Caco-2 (cell line): Measurements from ENCODE around the gene SHLD3. TPM values are rescaled to one million over a fixed set of nuclear protein-coding genes. Genes with fewer than 3 reads are reported as not detected.

ENCODE experiments used
- Bru-seq: library from RNA; stranded (reverse); fragments of 400-500 nt; gene quantifications from one replicate; lab custom pipeline; 2021; lab: Mats Ljungman, UMichigan
- BruChase-seq, 2 experiments: library from RNA; stranded (reverse); fragments of 400-500 nt; gene quantifications; one replicate each; lab custom pipeline; 2021; lab: Mats Ljungman, UMichigan
- BruUV-seq: library from RNA; stranded (reverse); fragments of 400-500 nt; replicated peaks from 2 replicates; lab custom pipeline; 2021; lab: Mats Ljungman, UMichigan
- CTCF ChIA-PET: fragments of 300-600 bp; sonication (Branson Sonifier 250); formaldehyde crosslinking; loops from one replicate; lab custom pipeline; 2022; ENCODE audit warnings: antibody characterized with exemption; lab: Charles Lee
- POLR2A ChIA-PET: fragments of 300-600 bp; sonication (Branson Sonifier 250); formaldehyde crosslinking; loops from one replicate; lab custom pipeline; 2022; ENCODE audit warnings: antibody characterized with exemption; lab: Charles Lee
- DNase-seq, 2 experiments: peaks; one replicate each; pipeline versions ENCODE4 v3.0.0 to v3.0.0-alpha.2; 2020 to 2022
- H3K27me3 ChIP-seq: replicated peaks from 2 replicates; pipeline ENCODE4 v1.6.0; 2011; ENCODE audit warnings: low read length; ENCODE audit not compliant: control insufficient read depth, insufficient read depth
- H3K36me3 ChIP-seq: 2 replicates; pipeline ENCODE4 v1.5.1; 2011; ENCODE audit warnings: low read length; ENCODE audit not compliant: control insufficient read depth, insufficient read depth
- H3K4me1 ChIP-seq: fragments of 250-450 bp; sonication (Bioruptor Pico); 2 replicates; pipeline ENCODE4 v1.5.1; 2020; ENCODE audit warnings: mild to moderate bottlenecking
- H3K4me3 ChIP-seq: 2 replicates; pipeline ENCODE4 v1.5.1; 2011; ENCODE audit warnings: low read depth, mild to moderate bottlenecking, control low read depth, low read length
- H3K9me3 ChIP-seq: fragments of 250-450 bp; sonication (Bioruptor Pico); 2 replicates; pipeline ENCODE4 v1.5.1; 2020; ENCODE audit warnings: mild to moderate bottlenecking, moderate library complexity
- H3K27ac Mint-ChIP-seq: one replicate; pipeline ENCODE4 v1.8.0; 2022; ENCODE audit warnings: mixed read lengths; ENCODE audit not compliant: unreplicated experiment
- H3K27me3 Mint-ChIP-seq: one replicate; pipeline ENCODE4 v1.8.0; 2022; ENCODE audit warnings: mixed read lengths; ENCODE audit not compliant: insufficient read depth, unreplicated experiment
- H3K36me3 Mint-ChIP-seq: one replicate; pipeline ENCODE4 v1.8.0; 2022; ENCODE audit warnings: mild to moderate bottlenecking, mixed read lengths; ENCODE audit not compliant: insufficient read depth, unreplicated experiment
- H3K4me1 Mint-ChIP-seq: one replicate; pipeline ENCODE4 v1.8.0; 2022; ENCODE audit warnings: low read depth, mixed read lengths; ENCODE audit not compliant: unreplicated experiment
- H3K4me3 Mint-ChIP-seq: one replicate; pipeline ENCODE4 v1.8.0; 2022; ENCODE audit warnings: mild to moderate bottlenecking, moderate library complexity, mixed read lengths; ENCODE audit not compliant: unreplicated experiment
- H3K9me3 Mint-ChIP-seq: one replicate; pipeline ENCODE4 v1.8.0; 2022; ENCODE audit warnings: mixed read lengths; ENCODE audit not compliant: unreplicated experiment
- CTCF ChIP-seq, 2 experiments: fragments of 200-600 bp in 1 of 2; IDR thresholded peaks; 1 replicate in 1 of 2; 2 replicates in 1 of 2; pipeline versions ENCODE4 v1.5.1 to v1.8.0; 2011 to 2022; ENCODE audit warnings: antibody characterized with exemption in 1 of 2, control low read depth in 1 of 2, inconsistent platforms in 1 of 2, low read depth in 1 of 2, low read length in 1 of 2, mild to moderate bottlenecking in 1 of 2, moderate library complexity in 1 of 2; ENCODE audit not compliant: insufficient read depth in 1 of 2, severe bottlenecking in 1 of 2, unreplicated experiment in 1 of 2
- intact Hi-C: fragments of 100-400 bp; cut with micrococcal nuclease; formaldehyde crosslinking; loops from one replicate; pipeline ENCODE4 v1.10.0; 2022; ENCODE audit not compliant: unreplicated experiment
- long read RNA-seq: library from polyadenylated mRNA; stranded (forward); transcript quantifications from one replicate; pipeline ENCODE4 v2.0.0, GENCODE V29; 2022
- total RNA-seq: library from RNA; stranded (reverse); gene quantifications from 2 replicates; pipeline ENCODE4 v1.2.3, GENCODE V29; 2022

SHLD3 gene, protein sequence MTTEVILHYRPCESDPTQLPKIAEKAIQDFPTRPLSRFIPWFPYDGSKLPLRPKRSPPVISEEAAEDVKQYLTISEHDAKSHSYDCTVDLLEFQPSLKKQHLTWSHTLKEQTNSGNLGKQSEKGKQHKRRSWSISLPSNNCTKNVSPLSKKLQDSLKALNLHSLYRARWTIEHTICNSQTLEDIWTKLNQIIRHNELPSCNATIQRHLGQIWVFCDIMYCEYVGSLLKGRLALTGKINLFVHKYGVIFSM
- total RNA-seq: 4.3 and 4.7 TPM in 2 replicates
- Bru-seq, nascent RNA: percentile 89 among the genes with signal in this experiment
- BruChase-seq, experiment 1, labeled RNA remaining after a 2-hour chase: percentile 95 among the genes with signal in this experiment
- percentile 73 among the genes with signal in this experiment for BruChase-seq, experiment 2, labeled RNA remaining after a 6-hour chase
- long read RNA-seq, transcript SHLD3-201 (2 exons, 1,766 nt): major isoform, 5 of 7 reads
- long read RNA-seq, partial matches to known transcripts: 0 of 7 reads
- long read RNA-seq, other reads (novel, unspliced or antisense): 2 of 7 reads

DNA sequence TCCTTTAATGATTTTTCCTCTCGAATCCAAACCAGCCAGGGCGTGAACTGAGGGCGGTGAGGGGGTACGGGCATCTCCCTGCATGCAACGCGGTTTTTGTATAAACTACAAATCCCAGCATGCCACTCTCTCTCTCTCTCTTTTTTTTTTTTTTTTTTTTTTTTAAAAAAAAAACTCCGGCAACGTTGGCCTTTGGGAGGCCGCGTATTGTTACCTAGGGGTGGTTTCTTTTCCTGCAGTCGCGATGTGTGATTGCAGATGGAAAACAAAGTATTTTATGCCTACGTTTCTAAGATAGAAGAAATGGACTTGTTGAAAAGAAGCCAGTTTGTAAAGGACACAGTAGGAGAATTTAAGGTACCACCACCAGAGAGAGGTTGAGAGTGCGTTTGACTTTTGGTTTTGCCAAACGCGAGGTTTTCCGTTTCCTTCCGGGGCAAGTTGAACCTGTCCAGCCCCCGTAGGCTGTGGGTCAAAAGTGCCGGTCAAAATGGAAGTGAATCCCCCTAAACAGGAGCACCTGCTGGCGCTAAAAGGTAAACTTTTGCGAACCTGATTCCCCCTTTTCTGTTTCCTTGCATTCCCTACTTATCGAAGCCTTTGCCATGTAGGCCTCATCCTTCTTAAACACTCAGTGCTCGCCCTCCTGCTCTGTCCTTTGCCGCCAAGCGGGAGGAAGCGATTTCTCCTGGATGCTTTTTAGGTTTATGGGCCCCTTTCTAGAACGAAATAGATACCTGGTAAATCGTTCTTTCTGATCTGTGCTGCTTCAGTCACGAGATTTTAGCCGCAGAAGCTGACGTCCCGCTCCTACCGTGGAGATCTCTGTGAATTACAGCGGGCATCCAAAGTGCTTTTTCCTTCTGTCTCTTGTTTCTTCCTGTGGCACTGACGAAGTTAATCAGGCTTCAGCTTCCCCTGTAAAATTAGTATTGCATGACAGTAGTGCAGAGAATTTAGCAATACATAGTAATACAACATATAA lies at the start of gene SHLD3, which contains the start of gene TRAPPC13:
TSS of gene SHLD3 (plus strand) at position 457 of the 985 bp plus-strand sequence. CDS start 4,561 bp downstream, outside the sequence.
TSS of gene TRAPPC13 (plus strand) at position 457 of the 985 bp plus-strand sequence. CDS start at position 491, 34 bp downstream.
- intact Hi-C loops: loop anchor here (1.0 to 5.0 kb wide), 4 partner anchors 14 to 97 kb away; partner anchors contain the start of genes CENPK, NLN, PPWD1 and SGTB
- Mint-ChIP-seq H3K27me3 (no peaks in the 10 kb centered on the region), H3K36me3 (peaks cover 13% of the 10 kb centered on the region), H3K4me1 (peaks cover 6% of the 10 kb centered on the region), H3K4me3 (peak within 1 kb of the TSS; percentile 100), H3K9me3 (no peaks in the 10 kb centered on the region), H3K27ac (peak within 1 kb of the TSS; percentile 96)
- Histone ChIP-seq H3K9me3 (no peaks in the 10 kb centered on the region), H3K4me3 (peak within 1 kb of the TSS; percentile 54), H3K4me1 (peaks cover 5% of the 10 kb centered on the region; the same call in 1 of the 2 replicates), H3K36me3 (no peaks in the 10 kb centered on the region), H3K27me3 (no peaks in the 10 kb centered on the region)
- ChIA-PET POLR2A (interaction anchor here (0.6 to 1.3 kb wide), 4 partner anchors 13 to 80 kb away, joined by 3 to 6 read pairs (median 4); partner anchors contain the start of genes CENPK and PPWD1), CTCF (interaction anchor here (0.9 kb wide), 1 partner anchor 13 kb away, joined by 3 read pairs; no protein-coding TSS in a partner anchor)
- BruUV-seq: TSS peak; percentile 75
- DNase-seq: peak; percentile 80 to 87
- TF ChIP-seq CTCF (IDR thresholded peaks at IDR 0.05; ENCODE audit: insufficient read depth in 1 of 2, low read depth in 1 of 2, low read length in 1 of 2, severe bottlenecking in 1 of 2, unreplicated experiment in 1 of 2): no peak

GRCh38 chr5:65577141-65577540 lies 47.7 kb upstream of the SHLD3 start:
- Mint-ChIP-seq H3K4me3 (no peak overlapping the region), H3K36me3 (peaks cover 62% of the 10 kb centered on the region), H3K4me1 (no peaks in the 10 kb centered on the region), H3K9me3 (no peaks in the 10 kb centered on the region), H3K27me3 (no peaks in the 10 kb centered on the region), H3K27ac (no peak overlapping the region)
- CTCF ChIA-PET: no interaction called here
- H3K27me3 ChIP-seq: no peaks in the 10 kb centered on the region
- BruUV-seq: no TSS peak
- no peak for TF ChIP-seq CTCF (IDR thresholded peaks at IDR 0.05; ENCODE audit: insufficient read depth in 1 of 2, low read depth in 1 of 2, low read length in 1 of 2, severe bottlenecking in 1 of 2, unreplicated experiment in 1 of 2)
- H3K36me3 ChIP-seq: peaks cover 1% of the 10 kb centered on the region
- no peak overlapping the region for H3K4me3 ChIP-seq
- intact Hi-C loops: no loop called here
- POLR2A ChIA-PET: no interaction called here
- no peaks in the 10 kb centered on the region for H3K9me3 ChIP-seq
- no peak for DNase-seq
- H3K4me1 ChIP-seq: no peaks in the 10 kb centered on the region
